Endothelial cell of umbilical vein (primary cell): ENCODE measurements around the gene RIMKLB. TPM values are rescaled to one million over a fixed set of nuclear protein-coding genes. Genes with fewer than 3 reads are reported as not detected.

ENCODE experiments used
- BruUV-seq: library from RNA; stranded (reverse); fragments of 400-500 nt; replicated peaks from 2 replicates; lab custom pipeline; 2021; lab: Mats Ljungman, UMichigan
- CTCF ChIA-PET: fragments of 300-600, 350-600 bp; sonication (Branson Sonifier 250); formaldehyde crosslinking; loops from one replicate; lab custom pipeline; 2021; ENCODE audit warnings: antibody characterized with exemption, inconsistent platforms; lab: Charles Lee
- POLR2A ChIA-PET: fragments of 300-600, 350-600 bp; sonication (Branson Sonifier 250); formaldehyde crosslinking; loops from one replicate; lab custom pipeline; 2021; ENCODE audit warnings: antibody characterized with exemption, inconsistent platforms; lab: Charles Lee
- DNase-seq: peaks from one replicate; pipeline ENCODE4 v3.0.0-alpha.2; 2011; ENCODE audit warnings: low read depth, low spot score
- FAIRE-seq: peaks from 2 replicates; lab custom pipeline; 2011; peaks lifted over from hg19 to GRCh38; lab: Jason Lieb, UNC
- H2AFZ ChIP-seq: 2 replicates; pipeline ENCODE4 v1.6.0; 2012; ENCODE audit warnings: low read depth, low read length, control low read depth, inconsistent platforms
- H3K27ac ChIP-seq: 2 replicates; pipeline ENCODE4 v1.5.1; 2011; ENCODE audit warnings: low read depth, mild to moderate bottlenecking, control low read depth, low read length, moderate library complexity; ENCODE audit not compliant: insufficient read depth
- H3K27me3 ChIP-seq, 2 experiments: 2 replicates each; pipeline versions ENCODE4 v1.6.0 to v1.6.1; 2011; ENCODE audit warnings: low read length in 2 of 2, mixed read lengths in 1 of 2; ENCODE audit not compliant: control insufficient read depth in 2 of 2, insufficient read depth in 2 of 2
- H3K36me3 ChIP-seq, 2 experiments: 2 replicates in 1 of 2; 3 replicates in 1 of 2; pipeline ENCODE4 v1.5.1; 2011; ENCODE audit warnings: low read length in 2 of 2, mild to moderate bottlenecking in 1 of 2, moderate library complexity in 1 of 2; ENCODE audit not compliant: control insufficient read depth in 2 of 2, insufficient read depth in 2 of 2; ENCODE audit errors: extremely low read depth in 1 of 2
- H3K4me1 ChIP-seq: 3 replicates; pipeline ENCODE4 v1.5.1; 2011; ENCODE audit warnings: mild to moderate bottlenecking, low read length; ENCODE audit not compliant: control insufficient read depth, insufficient read depth; ENCODE audit errors: extremely low read depth
- H3K4me2 ChIP-seq: 2 replicates; pipeline ENCODE4 v1.6.1; 2011; ENCODE audit warnings: low read length, control low read depth, mixed read lengths; ENCODE audit not compliant: insufficient read depth
- H3K4me3 ChIP-seq, 3 experiments: fragments of 200-600 bp in 1 of 3; sonication (generic), shearing (Covaris generic) in 1 of 3; replicated peaks in 1 of 3; 2 replicates each; pipeline ENCODE4 v1.5.1; 2011 to 2016; ENCODE audit warnings: control low read depth in 3 of 3, low read length in 3 of 3, mild to moderate bottlenecking in 2 of 3, inconsistent platforms in 1 of 3, low read depth in 1 of 3, moderate library complexity in 1 of 3; ENCODE audit not compliant: insufficient read depth in 1 of 3
- H3K79me2 ChIP-seq: 2 replicates; pipeline ENCODE4 v1.6.0; 2012; ENCODE audit warnings: low read length, inconsistent platforms; ENCODE audit not compliant: control insufficient read depth, insufficient read depth
- H3K9ac ChIP-seq: replicated peaks from 2 replicates; pipeline ENCODE3; 2011; ENCODE audit warnings: low read length, control low read depth; ENCODE audit not compliant: insufficient read depth; ENCODE audit errors: extremely low read depth
- H3K9me1 ChIP-seq: replicated peaks from 3 replicates; pipeline ENCODE4 v1.6.0; 2011; ENCODE audit warnings: mild to moderate bottlenecking, low read length; ENCODE audit not compliant: control insufficient read depth, insufficient read depth; ENCODE audit errors: extremely low read depth
- H3K9me3 ChIP-seq: replicated peaks from 2 replicates; pipeline ENCODE4 v1.5.1; 2012; ENCODE audit warnings: low read length, inconsistent platforms; ENCODE audit not compliant: control insufficient read depth, insufficient read depth
- H4K20me1 ChIP-seq: replicated peaks from 2 replicates; pipeline ENCODE3; 2011; ENCODE audit warnings: mild to moderate bottlenecking, low read length; ENCODE audit not compliant: control insufficient read depth, insufficient read depth; ENCODE audit errors: extremely low read depth
- EZH2 ChIP-seq: IDR thresholded peaks from 2 replicates; pipeline ENCODE4 v1.6.1; 2012; ENCODE audit warnings: borderline replicate concordance, low read depth, mild to moderate bottlenecking, moderate library complexity, low read length, inconsistent platforms; ENCODE audit not compliant: severe bottlenecking
- FOS ChIP-seq: IDR thresholded peaks from 2 replicates; pipeline ENCODE4 v1.6.1; 2011; ENCODE audit warnings: mild to moderate bottlenecking, low read length, moderate library complexity, borderline replicate concordance; ENCODE audit not compliant: insufficient read depth
- GATA2 ChIP-seq: IDR thresholded peaks from 2 replicates; pipeline ENCODE4 v1.7.0; 2011; ENCODE audit warnings: low read depth, mild to moderate bottlenecking, moderate library complexity, mixed read lengths, low read length; ENCODE audit not compliant: insufficient read length, insufficient read depth
- JUN ChIP-seq: IDR thresholded peaks from 2 replicates; pipeline ENCODE4 v1.6.1; 2011; ENCODE audit warnings: borderline replicate concordance, low read depth; ENCODE audit not compliant: insufficient read length, insufficient read depth
- MYC ChIP-seq: IDR thresholded peaks from one replicate; pipeline ENCODE4 v1.6.1; 2011; ENCODE audit warnings: mild to moderate bottlenecking, low read depth, low read length
- POLR2A ChIP-seq: IDR thresholded peaks from 2 replicates; pipeline ENCODE4 v1.6.1; 2012; ENCODE audit warnings: low read depth, mild to moderate bottlenecking, control low read depth, low read length
- POLR2AphosphoS5 ChIP-seq: IDR thresholded peaks from 2 replicates; pipeline ENCODE4 v1.6.1; 2012; ENCODE audit warnings: low read depth, mild to moderate bottlenecking, control low read depth, low read length, moderate library complexity; ENCODE audit not compliant: insufficient read depth
- dilution Hi-C: fragments of 300-500 bp; cut with MboI; formaldehyde crosslinking; loops from one replicate; pipeline ENCODE4 v1.15.0; 2019; ENCODE audit warnings: low sequenced_read_pairs; ENCODE audit not compliant: extremely low pct_ligation_motif_present
- intact Hi-C: fragments of 100-400 bp; cut with micrococcal nuclease; formaldehyde crosslinking; loops from one replicate; pipeline ENCODE4 v1.10.0; 2022
- polyA plus RNA-seq, 4 experiments: library from polyadenylated mRNA; depleted of rRNA in 3 of 4; stranded (reverse) in 3 of 4; unstranded in 1 of 4; fragments of >200 nt; gene quantifications; 2 replicates each; pipeline versions ENCODE4 v1.2.1 to v1.2.3, GENCODE V29; 2011 to 2012; ENCODE audit warnings: missing spikeins in 1 of 4
- total RNA-seq: library from RNA; stranded (reverse); gene quantifications from 2 replicates; pipeline ENCODE4 v1.2.3, GENCODE V29; 2021
- TF ChIP-seq, protein P1 (sequence below): IDR thresholded peaks from 2 replicates; pipeline ENCODE4 v1.6.1; 2011; ENCODE audit not compliant: insufficient read depth, insufficient read length
- TF ChIP-seq, protein P2 (sequence below), 2 donors: IDR thresholded peaks; 1 replicate in 1 of 2; 2 replicates in 1 of 2; pipeline ENCODE4 v1.5.1; 2011; ENCODE audit warnings: low read length in 2 of 2, mild to moderate bottlenecking in 2 of 2, moderate library complexity in 2 of 2, control low read depth in 1 of 2, inconsistent platforms in 1 of 2, low read depth in 1 of 2; ENCODE audit not compliant: insufficient read depth in 1 of 2; ENCODE audit errors: extremely low read depth in 1 of 2

Gene RIMKLB
- total and polyA plus RNA-seq, 2 donors (not counting 3 experiments of a cell fraction or from before 2014, with no cell fraction given) = 35.5 to 64.3 TPM

DNA sequence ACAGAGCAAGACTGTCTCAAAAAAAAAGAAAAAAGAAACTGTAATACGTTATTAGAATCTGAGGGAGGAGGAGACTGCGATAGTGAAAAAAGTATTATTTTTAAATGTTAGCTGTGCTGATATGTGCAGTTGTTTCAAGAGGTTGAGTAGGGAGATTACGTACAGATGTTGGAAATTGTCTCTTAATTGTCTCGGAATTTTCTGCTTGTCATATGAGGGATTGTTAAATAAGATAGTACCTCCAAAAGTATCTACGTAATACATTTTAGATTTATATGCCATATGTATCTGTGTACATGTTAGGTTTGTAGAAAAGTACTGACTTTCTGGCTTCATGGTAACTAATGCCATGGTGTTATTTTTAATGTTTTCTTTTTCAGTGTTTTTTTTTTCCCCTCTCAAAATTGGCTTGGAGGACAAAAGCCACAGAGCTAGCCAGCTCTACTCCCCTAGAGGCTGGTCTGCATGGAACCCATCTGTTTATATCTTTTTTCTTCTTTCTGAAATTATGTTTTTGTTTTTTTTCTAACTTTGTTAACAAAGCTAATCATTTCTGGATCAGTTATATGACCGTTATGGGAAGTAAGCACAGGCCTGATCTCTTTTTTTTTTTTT lies 3.4 kb downstream of the RIMKLB start:
- DNase-seq (no peak), FAIRE-seq (no peak)
- Histone ChIP-seq H2AFZ (no peak overlapping the region), H3K4me3 (no peak overlapping the region), H3K9me1 (no peaks in the 10 kb centered on the region), H3K36me3 (no peaks in the 10 kb centered on the region), H3K9ac (no peak overlapping the region), H3K27me3 (no peaks in the 10 kb centered on the region), H3K9me3 (no peaks in the 10 kb centered on the region), H4K20me1 (peaks cover 12% of the 10 kb centered on the region), H3K4me2 (no peak overlapping the region), H3K79me2 (peaks cover 55% of the 10 kb centered on the region), H3K4me1 (peaks cover 21% of the 10 kb centered on the region), H3K27ac (no peak overlapping the region)
- dilution Hi-C loops (no loop called here), intact Hi-C loops (no loop called here)
- ChIA-PET POLR2A (interaction anchor here (0.7 kb wide), 1 partner anchor 463 kb away, joined by 4 read pairs; no protein-coding TSS in a partner anchor), CTCF (interaction anchor here (1.1 to 2.6 kb wide), 6 partner anchors 20 to 249 kb away, joined by 3 to 12 read pairs (median 4); partner anchors contain the start of gene M6PR)
- no peak for TF ChIP-seq POLR2AphosphoS5
- TF ChIP-seq, protein P1, sequence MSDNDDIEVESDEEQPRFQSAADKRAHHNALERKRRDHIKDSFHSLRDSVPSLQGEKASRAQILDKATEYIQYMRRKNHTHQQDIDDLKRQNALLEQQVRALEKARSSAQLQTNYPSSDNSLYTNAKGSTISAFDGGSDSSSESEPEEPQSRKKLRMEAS = no peak
- TF ChIP-seq, protein P2, sequence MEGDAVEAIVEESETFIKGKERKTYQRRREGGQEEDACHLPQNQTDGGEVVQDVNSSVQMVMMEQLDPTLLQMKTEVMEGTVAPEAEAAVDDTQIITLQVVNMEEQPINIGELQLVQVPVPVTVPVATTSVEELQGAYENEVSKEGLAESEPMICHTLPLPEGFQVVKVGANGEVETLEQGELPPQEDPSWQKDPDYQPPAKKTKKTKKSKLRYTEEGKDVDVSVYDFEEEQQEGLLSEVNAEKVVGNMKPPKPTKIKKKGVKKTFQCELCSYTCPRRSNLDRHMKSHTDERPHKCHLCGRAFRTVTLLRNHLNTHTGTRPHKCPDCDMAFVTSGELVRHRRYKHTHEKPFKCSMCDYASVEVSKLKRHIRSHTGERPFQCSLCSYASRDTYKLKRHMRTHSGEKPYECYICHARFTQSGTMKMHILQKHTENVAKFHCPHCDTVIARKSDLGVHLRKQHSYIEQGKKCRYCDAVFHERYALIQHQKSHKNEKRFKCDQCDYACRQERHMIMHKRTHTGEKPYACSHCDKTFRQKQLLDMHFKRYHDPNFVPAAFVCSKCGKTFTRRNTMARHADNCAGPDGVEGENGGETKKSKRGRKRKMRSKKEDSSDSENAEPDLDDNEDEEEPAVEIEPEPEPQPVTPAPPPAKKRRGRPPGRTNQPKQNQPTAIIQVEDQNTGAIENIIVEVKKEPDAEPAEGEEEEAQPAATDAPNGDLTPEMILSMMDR (IDR thresholded peaks at IDR 0.05; ENCODE audit: extremely low read depth in 1 of 2, insufficient read depth in 1 of 2, low read depth in 1 of 2, low read length in 2 of 2) = no peak
- no peak for TF ChIP-seq JUN
- no peak for TF ChIP-seq MYC
- no peak for TF ChIP-seq POLR2A
- no peak for TF ChIP-seq EZH2
- no peak for TF ChIP-seq FOS
- no peak for TF ChIP-seq GATA2
- no TSS peak for BruUV-seq
